ENCODE results near the gene ABI3.
"Not testable (repeated sequence)": the region's sequence is repeated elsewhere in the genome, so short reads cannot be mapped to it uniquely, and the experiment has no call there.

ABI3 gene

GRCh38 chr17:49210158-49211029 lies at the start of gene ABI3, which contains the start of gene GNGT2:
Gene ABI3 (plus strand): TSS chr17:49210707. CDS start chr17:49210725, 18 bp downstream.
Gene GNGT2 (minus strand): TSS chr17:49210574. CDS start chr17:49207422, 3,152 bp downstream.
- DNase-seq (ENCODE audit: low read depth) = no peak

DNA sequence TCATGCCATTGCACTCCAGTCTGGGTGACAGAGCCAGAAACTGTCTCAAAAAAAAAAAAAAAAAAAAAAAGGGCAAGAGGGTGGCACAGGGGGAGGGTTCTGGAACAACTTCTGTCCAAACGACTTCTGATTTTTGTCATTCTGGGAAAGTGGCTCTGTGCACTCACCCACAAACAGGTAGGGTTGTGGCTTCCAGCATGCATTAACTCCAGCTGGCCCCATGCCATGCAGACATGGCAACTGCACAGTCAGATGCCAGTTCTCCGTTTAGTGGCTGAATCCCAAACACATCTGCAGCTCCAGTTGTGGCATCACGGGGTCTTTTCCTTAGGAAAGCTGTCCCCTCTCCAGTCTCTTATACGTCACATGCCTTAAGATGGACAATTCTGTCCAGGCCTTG lies 47.6 kb upstream of the ABI3 start:
- no peak for DNase-seq (ENCODE audit: low read depth)

GRCh38 chr17:49165143-49165542 lies 45.4 kb upstream of the ABI3 start:
- DNase-seq (ENCODE audit: low read depth) = no peak

GRCh38 chr17:49168706-49169105 lies 41.8 kb upstream of the ABI3 start:
- DNase-seq (ENCODE audit: low read depth) = no peak

- no peak for DNase-seq (ENCODE audit: low read depth)
These were observed 40.3 kb upstream of the ABI3 start for GRCh38 chr17:49170216-49170615.

DNA sequence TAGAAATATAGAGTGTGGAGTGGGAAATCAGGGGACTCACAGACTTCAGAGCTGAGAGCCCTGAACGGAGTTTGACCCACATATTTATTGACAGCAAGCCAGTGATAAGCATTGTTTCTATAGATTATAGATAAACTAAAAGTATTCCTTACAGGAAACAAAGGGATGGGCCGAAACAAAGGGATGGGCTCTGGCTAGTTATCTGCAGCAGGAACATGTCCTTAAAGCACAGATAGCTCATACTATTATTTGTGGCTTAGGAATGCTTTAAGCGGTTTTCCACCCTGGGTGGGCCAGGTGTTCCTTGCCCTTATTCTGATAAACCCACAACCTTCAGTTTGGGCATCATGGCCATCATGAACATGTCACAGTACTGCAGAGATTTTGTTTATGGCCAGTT lies 39.8 kb upstream of the ABI3 start:
- not testable (repeated sequence) for DNase-seq (ENCODE audit: low read depth)

DNA sequence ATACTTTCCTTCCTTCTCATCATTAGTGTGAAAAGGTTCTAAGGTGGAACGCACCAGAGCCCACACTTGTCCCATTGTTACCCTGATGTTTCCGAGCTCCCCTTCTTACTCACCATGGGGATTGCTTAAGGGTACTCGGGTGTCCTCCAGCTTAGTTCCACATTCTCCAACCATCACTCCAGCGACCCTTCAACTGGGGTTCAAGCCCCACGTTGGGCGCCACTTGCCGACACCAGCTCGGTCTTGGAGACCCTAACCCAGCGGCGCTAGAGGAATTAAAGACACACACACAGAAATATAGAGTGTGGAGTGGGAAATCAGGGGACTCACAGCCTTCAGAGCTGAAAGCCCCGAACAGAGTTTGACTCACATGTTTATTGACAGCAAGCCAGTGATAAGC lies 34.5 kb upstream of the ABI3 start:
- not testable (repeated sequence) for DNase-seq (ENCODE audit: low read depth)

DNA sequence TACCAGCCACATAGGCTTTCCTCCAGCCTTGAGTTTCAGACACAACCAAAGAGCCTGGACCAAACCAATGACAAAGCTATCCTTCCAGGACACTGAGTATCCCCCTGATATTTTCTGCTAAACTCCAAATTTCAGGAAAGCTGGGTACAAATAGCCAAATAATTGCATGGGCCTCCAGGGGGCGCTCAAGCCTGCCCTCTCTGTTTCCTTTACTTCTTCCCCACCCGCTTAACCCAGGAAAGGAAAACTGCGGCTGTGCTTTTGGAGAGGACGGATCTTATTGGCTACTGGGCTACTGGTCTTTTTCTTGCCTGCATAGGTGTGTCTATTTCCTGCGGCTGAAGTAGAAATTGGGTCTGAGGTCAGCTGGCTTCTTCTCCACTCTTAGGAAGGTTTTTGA lies 30.2 kb upstream of the ABI3 start:
- DNase-seq (ENCODE audit: low read depth) = peak; percentile 49

DNA sequence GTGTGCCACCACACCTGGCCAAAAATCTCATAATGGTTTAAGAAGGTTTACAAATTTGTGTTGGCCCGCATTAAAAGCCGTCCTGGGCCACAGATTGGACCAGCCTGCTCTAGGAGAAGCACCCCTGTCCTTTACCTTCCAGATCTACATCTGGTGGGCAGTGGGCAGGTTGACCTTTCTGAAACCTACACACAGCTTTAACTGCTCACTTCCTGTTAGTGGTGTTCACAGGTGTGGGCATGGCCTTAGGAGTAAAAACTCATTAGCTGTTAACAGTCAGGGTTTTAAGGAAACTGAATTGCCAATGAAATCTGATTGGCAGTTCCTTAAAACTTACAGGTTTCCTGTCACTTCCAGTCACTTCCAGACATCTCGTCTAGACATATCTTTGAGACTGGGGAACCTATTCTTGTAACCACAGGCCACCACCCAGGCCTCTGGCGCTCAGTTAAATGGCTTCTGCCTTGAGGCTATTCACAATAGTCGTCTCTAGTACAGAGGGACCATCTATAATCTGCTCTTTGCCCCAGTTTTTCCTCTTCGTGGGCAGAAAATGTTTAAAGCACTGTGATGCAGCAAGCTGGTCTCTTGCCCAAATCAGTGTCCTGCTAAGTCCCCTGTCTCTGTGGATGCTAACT lies 29.4 kb upstream of the ABI3 start:
- DNase-seq (ENCODE audit: low read depth) = no peak

DNA sequence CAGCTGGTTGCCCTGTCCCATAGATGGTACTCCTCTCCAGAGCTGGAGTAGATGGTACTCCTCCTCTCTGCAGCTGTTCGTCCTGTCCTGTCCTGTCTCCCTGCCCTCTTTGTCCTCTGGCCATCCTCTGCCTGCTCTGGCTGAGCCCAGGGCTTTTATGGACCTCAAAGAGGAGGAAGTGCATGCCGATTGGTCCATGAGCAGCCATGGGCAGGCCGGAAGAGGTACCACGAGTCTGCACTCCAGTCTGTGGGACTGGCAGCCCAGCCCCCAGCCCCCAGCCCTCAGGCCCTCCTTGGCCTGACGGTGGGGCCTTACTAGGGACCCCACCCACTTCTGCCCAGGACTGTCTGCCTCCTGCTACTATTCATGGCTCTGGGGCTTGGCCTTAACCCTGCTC lies 27.2 kb upstream of the ABI3 start:
- no peak for DNase-seq (ENCODE audit: low read depth)

DNA sequence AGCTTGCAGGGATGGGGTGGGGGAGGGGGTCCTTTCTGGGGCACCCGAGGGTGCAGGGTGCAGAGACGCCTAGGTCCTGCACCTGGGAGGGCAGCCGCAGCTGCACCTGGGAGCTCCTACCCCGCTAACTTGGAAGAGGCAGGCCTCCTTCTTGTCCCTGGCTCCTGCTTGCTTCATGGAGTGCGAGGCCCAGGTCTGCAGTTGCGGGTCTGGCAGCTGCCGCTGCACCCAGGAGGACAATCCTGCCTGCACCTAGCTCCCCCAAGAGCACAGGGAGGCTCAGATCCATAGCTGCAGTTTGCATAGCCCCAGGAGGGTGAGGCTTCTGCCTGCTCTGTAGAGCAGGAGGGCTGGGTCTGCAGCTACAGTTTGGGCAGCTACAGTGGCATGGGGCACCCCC lies 26.7 kb upstream of the ABI3 start:
- no peak for DNase-seq (ENCODE audit: low read depth)

DNA sequence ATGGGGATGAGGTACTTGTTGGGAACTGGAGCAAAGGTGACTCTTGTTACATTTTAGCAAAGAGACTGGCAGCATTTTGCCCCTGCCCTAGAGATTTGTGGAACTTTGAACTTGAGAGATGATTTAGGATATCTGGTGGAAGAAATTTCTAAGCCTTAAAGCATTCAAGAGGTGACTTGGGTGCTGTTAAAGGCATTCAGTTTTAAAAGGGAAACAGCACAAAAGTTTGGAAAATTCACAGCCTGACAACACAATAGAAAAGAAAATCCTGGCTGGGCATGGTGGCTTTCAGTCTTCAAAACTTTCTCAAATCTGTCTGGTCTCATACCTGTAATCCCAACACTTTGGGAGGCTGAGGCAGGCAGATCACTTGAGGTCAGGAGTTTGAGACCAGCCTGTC lies 26.0 kb upstream of the ABI3 start:
- not testable (repeated sequence) for DNase-seq (ENCODE audit: low read depth)

DNA sequence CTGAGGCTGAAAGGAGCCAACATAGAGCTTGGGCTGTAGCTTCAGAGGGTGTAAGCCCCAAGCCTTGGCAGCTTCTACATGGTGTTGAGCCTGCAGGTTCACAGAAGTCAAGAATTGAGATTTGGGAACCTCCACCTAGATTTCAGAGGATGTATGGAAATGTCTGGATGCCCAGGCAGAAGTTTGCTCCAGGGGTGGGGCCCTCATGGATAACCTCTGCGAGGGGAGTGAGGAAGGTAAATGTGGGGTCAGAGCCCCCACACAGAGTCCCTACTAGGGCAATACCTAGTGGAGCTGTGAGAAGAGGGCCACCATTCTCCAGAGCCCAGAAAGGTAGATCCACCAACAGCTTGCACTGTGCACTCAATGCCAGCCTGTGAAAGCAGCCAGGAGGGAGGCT lies 25.1 kb upstream of the ABI3 start:
- not testable (repeated sequence) for DNase-seq (ENCODE audit: low read depth)

DNA sequence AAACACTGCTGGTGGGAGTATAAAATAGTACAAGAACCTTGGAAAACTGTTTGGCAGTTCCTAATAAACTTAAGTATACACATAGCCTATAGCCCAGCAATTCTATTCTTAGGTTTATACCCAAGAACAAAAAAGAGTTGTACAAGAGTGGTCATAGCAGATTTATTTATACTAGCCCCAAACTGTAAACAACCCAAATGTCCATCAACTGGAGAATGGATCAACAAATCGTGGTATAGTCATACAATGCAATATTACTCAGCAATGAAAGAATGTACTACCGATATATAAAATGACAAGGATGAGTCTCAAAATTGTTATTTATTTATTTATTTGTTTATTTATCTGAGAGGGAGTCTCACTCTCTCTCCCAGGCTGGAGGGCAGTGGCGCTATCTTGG lies 23.2 kb upstream of the ABI3 start:
- DNase-seq (ENCODE audit: low read depth) = no peak

DNA sequence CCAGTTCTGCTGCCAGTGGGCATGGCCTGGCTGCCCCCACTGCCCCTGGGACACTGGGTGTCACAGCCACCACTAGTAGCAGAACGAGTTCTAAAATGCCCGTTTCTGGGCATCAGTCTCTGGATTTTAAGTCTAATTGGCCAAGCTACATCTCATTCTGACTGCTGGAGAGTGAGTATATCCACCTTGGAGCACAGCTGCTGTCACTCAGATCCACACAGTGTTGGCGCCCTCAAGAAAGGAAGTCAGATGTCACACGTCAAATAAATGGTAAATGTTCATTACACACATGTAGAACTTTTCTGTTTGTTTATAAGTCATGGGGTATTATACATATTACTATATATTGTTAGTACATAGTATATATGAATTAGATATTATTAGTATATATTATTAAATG lies 19.6 kb upstream of the ABI3 start:
- no peak for DNase-seq (ENCODE audit: low read depth)

DNA sequence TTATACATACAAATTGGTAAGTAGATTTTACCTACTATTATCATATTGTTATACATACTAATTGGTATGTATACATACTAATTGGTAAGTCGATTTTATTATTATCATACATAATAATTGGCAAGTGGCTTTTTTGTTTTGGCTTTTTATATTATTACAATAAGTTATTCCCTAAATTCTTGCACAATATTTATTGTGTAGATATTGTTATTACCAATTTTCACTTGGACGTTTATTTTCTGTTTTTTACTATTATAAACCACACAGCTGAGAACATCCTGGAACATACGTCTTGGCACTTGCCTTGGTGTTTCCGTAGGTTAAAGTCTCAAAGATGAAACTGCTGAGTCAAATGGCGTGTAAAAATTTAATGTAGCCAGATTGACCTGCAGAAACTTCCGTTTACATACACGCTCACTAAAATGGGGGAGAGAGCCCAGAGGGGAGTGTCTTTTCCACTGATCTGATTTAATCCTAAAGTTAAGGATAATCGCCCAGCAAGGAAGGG lies 19.0 kb upstream of the ABI3 start:
- no peak for DNase-seq (ENCODE audit: low read depth)

DNA sequence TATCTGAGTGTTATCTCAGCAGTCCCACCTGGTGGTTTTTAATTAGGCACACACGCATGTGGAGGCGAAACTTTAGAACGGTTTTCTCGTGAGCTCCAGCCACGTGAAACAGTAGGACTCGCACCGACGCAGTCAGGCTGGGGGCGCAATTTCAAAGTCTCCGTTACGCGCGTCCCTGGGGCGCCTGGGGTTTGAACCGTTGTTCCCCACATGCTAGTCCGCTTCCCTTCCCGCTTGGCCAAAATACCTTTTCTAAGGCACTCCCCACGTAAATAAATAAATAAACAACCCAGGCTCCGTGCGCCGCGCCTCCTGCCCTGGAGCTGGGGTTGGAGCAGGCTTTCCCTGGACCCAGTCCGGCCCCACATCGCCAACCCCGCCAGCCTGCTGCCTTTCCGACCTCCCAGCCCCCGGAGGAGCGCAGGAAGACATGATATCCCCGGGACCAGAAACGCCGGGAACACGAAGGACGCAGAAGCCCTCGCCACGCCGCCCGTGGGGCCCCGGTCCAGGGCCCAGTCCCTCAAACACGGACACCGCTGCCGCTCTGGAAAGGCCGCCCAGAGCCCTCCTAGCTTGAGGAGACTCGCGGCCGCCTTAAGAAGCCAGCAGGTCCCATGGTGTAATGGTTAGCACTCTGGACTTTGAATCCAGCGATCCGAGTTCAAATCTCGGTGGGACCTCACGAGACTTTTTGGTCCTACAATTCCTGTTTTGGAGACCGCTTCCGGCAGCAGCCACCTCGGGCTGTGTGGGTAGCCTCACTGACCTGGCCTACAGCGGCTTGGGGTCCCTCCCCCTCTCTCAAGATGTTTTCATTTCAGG lies 18.4 kb upstream of the ABI3 start:
- DNase-seq (ENCODE audit: low read depth) = peak; percentile 90

DNA sequence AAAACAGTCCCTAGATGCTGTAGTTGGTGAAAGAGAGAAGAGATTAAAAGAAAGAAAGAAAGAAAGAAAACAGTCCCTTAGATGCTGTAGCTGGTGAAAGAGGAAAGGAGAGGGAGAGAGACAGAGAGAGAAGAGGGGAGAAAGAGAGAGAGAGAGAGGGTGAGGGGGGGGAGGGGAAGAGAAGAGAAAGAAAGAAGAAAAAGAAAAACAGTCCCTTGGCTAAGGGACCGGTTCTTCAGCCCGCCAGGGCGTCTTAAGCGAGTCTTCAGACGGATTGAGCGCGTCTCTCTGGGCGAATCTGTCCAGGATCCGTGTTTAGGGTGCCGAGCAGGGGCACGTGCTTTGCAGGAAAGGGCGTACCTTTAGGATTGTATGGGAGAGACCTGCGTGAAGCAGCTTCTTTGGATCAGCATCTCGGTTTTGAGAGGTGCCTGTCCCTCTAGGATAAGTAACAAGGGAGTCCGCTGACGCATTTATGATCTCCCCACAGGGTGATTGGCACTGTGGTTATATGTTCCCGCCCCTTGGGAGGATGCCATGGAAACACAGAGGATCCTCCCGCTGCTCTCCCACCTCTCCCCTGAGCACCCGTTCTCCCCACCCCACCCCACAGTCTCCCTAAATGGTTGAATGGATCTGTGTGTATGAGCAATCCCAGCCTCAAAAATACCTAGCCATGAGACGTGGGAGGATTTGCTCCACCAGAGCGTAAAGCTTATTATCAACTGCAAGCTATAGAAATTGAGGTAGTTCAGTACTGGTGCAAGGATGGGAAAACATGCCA lies 16.8 kb upstream of the ABI3 start:
- no peak for DNase-seq (ENCODE audit: low read depth)

DNA sequence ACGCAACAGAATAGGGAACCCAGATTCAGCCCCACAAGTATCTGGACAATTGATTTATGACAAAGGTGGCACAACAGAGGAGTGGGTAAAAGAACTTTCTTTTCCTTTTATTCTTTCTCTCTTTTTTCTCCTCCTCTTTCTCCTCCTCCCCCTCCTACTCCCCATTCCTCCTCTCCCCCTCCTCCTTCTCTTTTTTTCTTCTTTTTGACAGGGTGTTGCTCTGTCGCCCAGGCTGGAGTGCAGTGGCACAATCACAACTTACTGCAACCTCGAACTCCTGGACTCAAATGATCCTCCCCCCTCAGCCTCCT lies 16.3 kb upstream of the ABI3 start:
- DNase-seq (ENCODE audit: low read depth) = no peak

GRCh38 chr17:49195751-49196150 lies 14.8 kb upstream of the ABI3 start:
- DNase-seq (ENCODE audit: low read depth) = no peak

GRCh38 chr17:49196520-49196919 lies 14.0 kb upstream of the ABI3 start:
- no peak for DNase-seq (ENCODE audit: low read depth)

Measured in activated gamma-delta T cell treated with anti-CD3 and anti-CD28 coated beads, Interleukin-2, amount 50 U/mL, for 16 hours (primary cell).